ENCODE data around the gene FCSK.
"Not testable (repeated sequence)": the region's sequence is repeated elsewhere in the genome, so short reads cannot be mapped to it uniquely, and the experiment has no call there.

FCSK gene

GRCh38 chr16:70524399-70524825 lies 70.0 kb downstream of the FCSK start:
- DNase-seq (ENCODE audit: low spot score), result not testable (repeated sequence)

DNA sequence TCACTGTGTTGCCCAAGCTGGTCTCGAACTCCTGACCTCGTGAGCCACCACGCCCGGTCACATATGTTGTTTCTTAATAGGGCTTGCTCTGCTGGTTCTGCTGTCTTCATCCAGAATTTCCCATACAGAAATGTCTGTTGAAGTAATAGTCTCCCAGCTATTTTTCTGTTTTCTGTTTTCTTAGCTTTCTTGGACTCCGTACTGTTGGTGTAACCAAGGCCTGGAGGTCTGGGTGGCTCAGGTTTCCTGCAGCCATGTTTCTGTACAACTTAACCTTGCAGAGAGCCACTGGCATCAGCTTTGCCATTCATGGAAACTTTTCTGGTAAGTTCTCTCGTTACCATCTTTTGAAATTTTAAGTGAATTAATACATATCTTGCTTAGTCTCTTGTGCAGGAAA lies 72.0 kb downstream of the FCSK start:
- DNase-seq (ENCODE audit: low spot score), result no peak

- no peak for DNase-seq (ENCODE audit: low spot score)
Measured at GRCh38 chr16:70527315-70527996, 73.1 kb downstream of the FCSK start.

- DNase-seq (ENCODE audit: low spot score), result peak; percentile 68
Measured at GRCh38 chr16:70529051-70529777, 74.8 kb downstream of the FCSK start.

All from AG08395 (cell line).